ENCODE measurements around the gene STK39.

Gene STK39

DNA sequence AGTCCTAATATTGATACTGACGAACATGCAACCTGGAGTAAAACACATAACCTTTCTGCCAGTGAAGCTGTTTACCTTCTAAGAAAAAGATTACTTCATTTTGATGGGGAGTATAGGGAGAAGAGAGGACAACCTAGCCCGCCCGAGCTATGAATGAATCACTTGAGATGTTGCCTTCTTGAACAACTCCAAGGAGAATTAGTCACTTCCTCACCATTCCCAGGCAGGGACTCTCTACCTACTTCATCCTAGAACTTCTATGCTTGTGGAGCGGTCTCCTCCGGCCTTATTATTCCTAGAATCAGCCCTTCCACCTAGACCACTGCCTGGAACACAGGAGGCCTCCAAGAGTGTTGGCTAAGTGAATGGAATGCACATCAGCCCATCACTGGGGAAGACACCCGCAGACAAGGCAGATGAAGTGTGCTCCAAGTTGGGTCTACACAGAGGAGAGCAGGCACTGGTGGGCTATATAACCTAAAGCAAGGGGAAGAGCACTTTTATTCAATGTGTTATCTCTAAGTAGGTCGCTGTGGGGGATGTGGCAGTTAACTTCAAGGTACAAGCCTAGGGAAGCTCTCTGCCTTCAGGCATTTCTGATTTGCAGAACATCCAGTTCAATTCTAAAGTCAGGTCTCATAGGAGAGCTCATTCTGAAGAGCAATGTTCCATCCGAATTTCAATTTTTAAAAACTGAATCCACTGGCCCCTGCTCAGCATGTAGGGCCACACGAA lies 57.4 kb downstream of the STK39 start:
- DNase-seq (ENCODE audit: low read depth, low spot score) = peak; percentile 54
- peak overlapping the region; percentile 55 for H3K27ac ChIP-seq

- no peak overlapping the region for H3K27ac ChIP-seq
- no peak for DNase-seq (ENCODE audit: low read depth, low spot score)
Measured at GRCh38 chr2:168188002-168188401, 59.4 kb downstream of the STK39 start.

DNA sequence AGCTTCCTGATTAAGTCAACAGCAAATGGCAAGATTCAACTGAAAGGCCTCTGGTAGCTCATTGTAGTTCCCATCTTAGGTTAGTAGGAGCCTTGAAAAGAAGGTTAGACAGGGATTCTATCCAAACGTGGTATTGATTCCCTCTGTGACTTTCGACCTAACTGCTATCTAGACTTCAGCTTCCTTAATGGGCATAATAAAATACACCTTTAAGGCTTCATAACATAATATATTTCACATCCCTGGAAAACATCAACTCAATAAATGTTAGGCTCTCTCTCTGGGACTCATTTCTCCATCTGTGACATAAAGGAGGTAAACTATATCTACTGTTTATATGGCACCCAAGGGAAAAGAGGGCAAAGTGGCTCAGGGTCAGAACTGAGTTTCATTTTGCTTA lies 60.9 kb downstream of the STK39 start:
- no peak for DNase-seq (ENCODE audit: low read depth, low spot score)
- H3K27ac ChIP-seq = no peak overlapping the region

- no peak for DNase-seq (ENCODE audit: low read depth, low spot score)
- H3K27ac ChIP-seq = peak overlapping the region; percentile 36
Measured at GRCh38 chr2:168185583-168186274, 61.7 kb downstream of the STK39 start.

GRCh38 chr2:168184681-168185513 lies 62.5 kb downstream of the STK39 start:
- DNase-seq (ENCODE audit: low read depth, low spot score) = no peak
- H3K27ac ChIP-seq = peak overlapping the region; percentile 36

DNA sequence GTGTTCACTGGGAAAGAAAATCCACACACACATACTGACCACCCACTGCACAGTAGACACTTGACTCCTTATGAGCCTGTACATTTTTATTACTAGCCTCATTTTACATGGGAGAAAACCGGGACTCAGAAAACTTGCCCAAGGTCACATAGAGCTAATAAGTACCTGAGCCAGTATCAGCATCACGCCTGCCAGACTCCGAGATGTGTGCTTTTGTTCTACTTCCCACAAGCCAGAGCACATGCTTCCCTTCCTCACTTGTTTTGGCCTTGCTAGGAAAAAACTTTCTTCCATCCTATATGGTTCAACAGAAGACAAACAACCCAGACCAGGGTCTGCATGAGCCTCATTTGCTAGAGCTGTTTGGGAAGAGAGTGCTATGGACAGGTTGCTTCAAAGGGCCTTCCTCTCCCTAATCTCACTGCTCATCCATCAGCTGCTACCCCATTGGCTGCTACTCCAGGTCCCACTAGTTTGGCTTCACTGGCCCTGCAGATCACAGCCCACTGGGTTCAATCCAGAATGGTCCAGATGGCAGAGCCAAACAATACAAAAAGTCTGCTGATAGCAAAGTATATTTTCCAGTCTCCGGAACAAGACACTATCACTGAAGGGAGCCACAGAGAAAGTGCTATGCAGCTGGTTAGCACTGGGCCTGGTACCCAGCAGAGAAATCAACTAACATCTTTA lies 63.9 kb downstream of the STK39 start:
- DNase-seq (ENCODE audit: low read depth, low spot score) = no peak

GRCh38 chr2:168182550-168183249 lies 64.7 kb downstream of the STK39 start:
- H3K27ac ChIP-seq = no peak overlapping the region
- DNase-seq (ENCODE audit: low read depth, low spot score) = no peak

More for the DNA sequence above, 63.9 kb downstream of the STK39 start:
- H3K27ac ChIP-seq = no peak overlapping the region

DNA sequence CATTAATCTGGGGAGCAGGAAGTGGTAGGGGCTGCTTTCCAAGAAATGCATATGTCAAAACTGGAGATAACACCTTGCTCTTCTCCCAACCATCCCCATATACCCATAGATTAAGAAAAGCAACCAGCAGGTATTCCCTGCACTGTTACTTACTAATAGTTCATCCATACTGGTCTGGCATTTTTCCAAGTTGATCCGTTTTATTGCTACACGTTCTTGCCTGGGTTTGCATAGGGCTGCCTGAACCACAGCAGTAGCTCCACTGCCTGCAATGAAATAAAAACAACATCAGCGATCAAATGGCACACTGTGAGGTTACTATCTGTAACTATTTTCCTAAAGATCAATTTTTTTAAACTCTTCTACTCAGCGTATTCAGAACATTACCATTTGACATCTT lies 65.6 kb downstream of the STK39 start:
- H3K27ac ChIP-seq = no peak overlapping the region
- DNase-seq (ENCODE audit: low read depth, low spot score) = no peak

DNA sequence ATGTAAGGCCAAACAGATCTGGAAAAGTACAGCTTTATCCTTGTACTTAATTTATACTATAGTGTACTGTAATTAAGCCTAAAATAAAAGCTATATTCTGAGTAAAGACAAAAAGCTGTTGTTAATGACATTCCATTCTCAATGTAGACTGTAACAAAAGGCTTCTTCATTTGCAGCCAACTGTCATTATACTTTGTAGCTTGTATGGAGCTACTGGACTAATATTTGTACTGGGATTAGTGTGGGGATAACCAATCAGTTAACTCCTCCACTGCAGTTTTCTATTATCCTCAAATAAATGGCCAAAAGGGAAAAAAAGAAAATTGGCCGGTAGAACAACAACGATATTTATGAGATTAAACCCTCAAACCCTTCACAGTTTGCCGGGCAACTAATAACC lies 66.5 kb downstream of the STK39 start:
- no peak overlapping the region for H3K27ac ChIP-seq

DNA sequence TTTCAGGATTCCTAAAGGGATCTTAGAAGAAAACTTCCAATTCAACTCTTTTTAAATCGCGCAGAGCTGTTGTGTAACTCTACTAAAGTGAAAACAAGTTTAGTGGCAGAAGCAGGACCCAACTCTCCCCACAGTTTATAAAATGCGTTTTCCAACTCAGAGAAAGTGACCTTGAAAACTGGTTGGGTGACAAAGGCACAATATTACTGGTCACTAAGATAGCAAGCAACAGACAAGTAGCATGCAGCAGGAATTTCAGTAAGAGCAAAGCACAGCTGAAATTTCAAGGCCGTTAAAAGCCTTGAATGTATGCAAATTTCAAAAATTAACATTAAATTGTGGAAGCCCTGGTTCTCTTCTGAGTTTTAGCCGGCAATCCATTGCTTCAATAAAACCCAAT lies 66.9 kb downstream of the STK39 start:
- no peak for DNase-seq (ENCODE audit: low read depth, low spot score)
- H3K27ac ChIP-seq = no peak overlapping the region

More for the DNA sequence above, 66.5 kb downstream of the STK39 start:
- no peak for DNase-seq (ENCODE audit: low read depth, low spot score)

DNA sequence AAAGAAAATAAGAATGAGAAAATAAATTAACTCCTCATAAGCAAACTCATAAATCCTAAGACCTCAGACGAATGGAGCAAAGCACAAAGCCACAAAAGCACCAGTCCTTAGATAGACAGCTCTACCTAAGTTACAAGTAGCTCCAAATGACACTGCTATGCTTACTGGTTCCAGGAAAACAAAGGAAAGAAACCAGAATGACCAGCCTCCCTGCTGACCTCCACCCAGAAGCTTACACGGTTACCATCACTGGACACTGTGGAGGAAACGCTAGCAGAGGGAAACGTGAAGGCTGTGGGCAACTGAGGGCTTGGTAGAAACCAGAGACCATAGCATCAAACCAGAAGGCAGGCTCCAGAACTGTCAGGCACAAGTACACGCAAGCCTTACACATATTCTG lies 67.8 kb downstream of the STK39 start:
- DNase-seq (ENCODE audit: low read depth, low spot score) = no peak
- no peak overlapping the region for H3K27ac ChIP-seq

DNA sequence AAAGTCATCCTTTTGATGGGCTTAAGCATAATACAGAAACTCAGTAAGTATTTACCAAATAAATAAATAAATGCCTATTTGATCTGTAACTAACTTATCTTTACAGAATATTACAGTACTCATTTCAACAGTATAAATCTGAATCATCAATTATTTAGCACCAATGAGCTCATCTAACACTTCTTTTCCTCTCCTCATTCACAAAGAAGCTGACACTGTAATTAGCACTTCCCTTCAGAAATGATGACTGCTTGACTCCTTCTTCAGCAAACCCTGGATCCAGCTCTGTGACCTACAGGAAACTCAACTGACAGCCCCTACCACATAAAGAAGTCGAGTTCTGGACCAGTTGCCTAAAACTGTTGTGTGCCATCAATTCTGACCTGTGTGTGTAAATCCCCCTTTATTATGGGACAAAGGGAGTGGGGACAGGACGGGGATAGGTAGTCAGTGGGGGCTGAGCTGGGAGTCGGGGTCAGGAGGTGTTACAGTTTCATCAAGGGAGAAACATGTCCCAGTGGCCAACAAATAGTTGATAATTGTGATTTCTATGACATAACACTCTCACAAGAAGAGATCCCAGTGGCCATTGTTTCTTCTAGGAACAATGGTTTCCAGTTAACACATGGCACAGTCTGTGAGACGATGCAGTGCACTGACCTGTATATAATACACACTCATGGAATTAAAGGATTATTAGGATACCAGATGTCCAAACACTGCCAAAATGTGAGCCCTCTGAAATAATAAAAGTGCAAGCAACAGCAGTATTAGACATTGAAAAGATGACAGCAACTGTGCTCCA lies 68.7 kb downstream of the STK39 start:
- no peak for DNase-seq (ENCODE audit: low read depth, low spot score)
- H3K27ac ChIP-seq = no peak overlapping the region

DNA sequence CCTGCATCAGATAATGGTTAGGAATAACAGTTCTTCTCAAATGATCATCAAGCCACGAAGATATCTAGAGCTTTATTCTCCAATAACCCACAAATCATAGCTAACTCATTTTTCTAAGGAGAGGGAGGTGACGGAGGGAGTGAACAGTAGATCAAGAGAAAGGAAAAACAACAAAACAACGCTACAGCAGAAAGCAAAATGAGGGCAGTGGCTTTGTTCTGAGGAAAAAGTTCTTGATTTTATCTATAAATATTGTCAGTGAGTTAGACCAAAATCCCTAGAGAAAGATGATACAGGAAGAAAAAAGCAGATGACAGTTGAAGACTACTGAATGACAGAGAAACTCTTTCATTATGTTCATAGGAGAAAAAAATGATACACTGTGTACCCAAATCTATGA lies 71.0 kb downstream of the STK39 start:
- no peak overlapping the region for H3K27ac ChIP-seq
- DNase-seq (ENCODE audit: low read depth, low spot score) = no peak

- no peak for DNase-seq (ENCODE audit: low read depth, low spot score)
Measured at GRCh38 chr2:168175469-168175868, 71.9 kb downstream of the STK39 start.

DNA sequence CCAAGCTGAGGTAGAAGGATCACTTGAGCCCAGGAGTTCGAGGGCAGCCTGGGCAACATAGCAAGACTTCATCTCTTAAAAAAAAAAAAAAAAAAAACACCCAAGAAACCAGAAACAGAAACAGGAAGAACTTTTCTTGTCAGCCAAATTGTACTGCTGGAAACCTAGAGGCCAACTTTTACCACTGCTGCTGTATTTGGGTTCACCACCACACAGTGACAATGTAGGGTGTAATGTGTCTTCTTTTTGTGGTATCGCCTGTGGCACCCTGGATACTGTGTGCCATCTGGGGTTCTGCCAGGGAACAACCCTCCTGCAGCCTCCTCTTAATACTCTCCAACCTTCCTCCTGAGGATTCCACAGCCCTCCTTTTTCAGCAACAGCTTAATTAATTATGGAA lies 72.6 kb downstream of the STK39 start:
- DNase-seq (ENCODE audit: low read depth, low spot score) = no peak
- H3K27ac ChIP-seq = no peak overlapping the region

More at GRCh38 chr2:168175469-168175868, 71.9 kb downstream of the STK39 start:
- H3K27ac ChIP-seq = no peak overlapping the region

GRCh38 chr2:168172071-168172470 lies 75.3 kb downstream of the STK39 start:
- DNase-seq (ENCODE audit: low read depth, low spot score) = no peak
- no peak overlapping the region for H3K27ac ChIP-seq

DNA sequence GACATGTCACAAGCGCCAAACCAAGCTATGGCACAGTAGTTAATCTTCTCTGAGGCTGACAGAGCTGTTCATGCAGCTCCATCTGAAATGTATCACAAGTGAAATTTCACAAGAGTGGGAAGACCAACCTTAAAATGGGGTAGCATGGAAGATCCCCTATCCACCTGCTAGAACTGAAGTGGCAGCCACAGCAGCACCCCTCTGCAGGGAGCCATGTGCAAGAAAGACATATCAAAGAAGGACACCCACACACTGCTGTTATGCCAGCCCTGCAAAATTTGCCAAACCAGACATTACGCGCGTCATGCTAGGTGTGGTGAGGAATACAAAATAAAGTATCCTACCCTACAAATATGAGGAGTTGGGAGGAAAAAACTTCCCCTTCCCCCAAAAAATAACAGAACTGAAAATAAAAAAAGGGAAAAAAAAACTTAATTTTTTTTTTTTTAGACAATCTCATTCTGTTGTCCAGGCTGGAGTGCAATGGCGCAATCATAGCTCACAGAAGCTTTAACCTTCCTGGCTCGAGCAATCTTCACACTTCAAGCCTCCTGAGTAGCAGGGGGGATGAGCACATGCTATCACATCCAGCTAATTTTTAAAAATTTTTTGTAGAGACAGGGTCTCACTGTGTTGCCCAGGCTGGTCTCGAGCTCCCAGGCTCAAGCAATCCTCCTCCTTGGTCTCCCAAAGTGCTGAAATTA lies 76.2 kb downstream of the STK39 start:
- H3K27ac ChIP-seq = no peak overlapping the region
- no peak for DNase-seq (ENCODE audit: low read depth, low spot score)

DNA sequence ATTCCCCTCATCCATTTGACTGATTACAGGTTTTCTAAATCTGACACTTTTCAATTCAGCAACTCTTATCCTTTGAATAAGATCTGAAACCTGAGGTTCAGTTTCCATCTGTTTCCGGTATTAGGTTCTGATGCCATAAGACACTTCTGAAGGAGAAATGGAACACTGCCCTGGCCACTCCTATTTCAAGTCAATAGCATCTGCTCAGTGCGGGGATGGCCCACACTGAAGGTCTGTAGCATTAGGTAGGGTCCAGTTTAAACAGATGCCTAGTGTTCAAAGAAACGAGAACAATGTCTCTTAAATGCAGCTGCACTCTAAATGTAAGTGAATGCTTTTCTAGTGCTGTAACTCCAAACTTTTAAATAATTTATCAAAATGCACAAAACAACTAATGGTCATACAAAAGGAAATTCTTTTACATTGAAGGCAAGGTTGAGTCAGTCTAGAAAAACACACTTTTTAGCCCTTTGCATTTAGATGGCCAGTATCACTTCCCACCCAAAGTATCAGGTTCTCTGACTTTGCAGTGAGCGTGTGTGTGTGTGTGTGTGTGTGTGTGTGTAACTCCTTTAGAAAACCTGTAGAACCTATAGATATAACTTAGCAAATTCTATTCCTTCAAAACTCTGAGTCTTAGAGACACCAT lies 78.2 kb downstream of the STK39 start:
- DNase-seq (ENCODE audit: low read depth, low spot score) = no peak
- H3K27ac ChIP-seq = no peak overlapping the region

All from epithelial cell of prostate (primary cell).